Loucy (cell line): ENCODE results near the gene FAM135A.
"Not testable (repeated sequence)": the region's sequence is repeated elsewhere in the genome, so short reads cannot be mapped to it uniquely, and the experiment has no call there.

ENCODE experiments used
- H2AFZ ChIP-seq: fragments of 200-600 bp; sonication (generic); 2 replicates; pipeline ENCODE4 v1.6.0; 2016; ENCODE audit warnings: antibody characterized with exemption, mild to moderate bottlenecking, low read length, moderate library complexity
- H3F3A ChIP-seq: fragments of 200-600 bp; 2 replicates; pipeline ENCODE4 v1.6.0; 2016; ENCODE audit warnings: antibody characterized with exemption, low read depth, mild to moderate bottlenecking
- H3K27me3 ChIP-seq: fragments of 200-600 bp; sonication (generic); 2 replicates; pipeline ENCODE4 v1.6.1; 2014; ENCODE audit warnings: low read length, mild to moderate bottlenecking; ENCODE audit not compliant: insufficient read depth, poor library complexity, severe bottlenecking
- H3K36me3 ChIP-seq: fragments of 200-600 bp; sonication (generic); 2 replicates; pipeline ENCODE4 v1.6.1; 2016; ENCODE audit warnings: low read length; ENCODE audit not compliant: insufficient read depth
- H3K4me1 ChIP-seq: fragments of 200-600 bp; sonication (generic); 2 replicates; pipeline ENCODE4 v1.5.1; 2014; ENCODE audit warnings: low read length, mild to moderate bottlenecking; ENCODE audit not compliant: insufficient read depth, poor library complexity, severe bottlenecking
- H3K4me2 ChIP-seq: fragments of 200-600 bp; sonication (generic); 2 replicates; pipeline ENCODE4 v1.6.0; 2014; ENCODE audit warnings: antibody characterized with exemption, low read length, low read depth, mild to moderate bottlenecking; ENCODE audit not compliant: poor library complexity, severe bottlenecking
- H3K4me3 ChIP-seq: fragments of 200-600 bp; sonication (generic); 2 replicates; pipeline ENCODE4 v1.5.1; 2014; ENCODE audit warnings: low read length, mild to moderate bottlenecking, mixed read lengths; ENCODE audit not compliant: poor library complexity, severe bottlenecking
- H3K79me2 ChIP-seq: fragments of 200-600 bp; sonication (generic); 2 replicates; pipeline ENCODE4 v1.6.1; 2014; ENCODE audit warnings: low read length; ENCODE audit not compliant: insufficient read depth
- H3K9ac ChIP-seq: fragments of 200-600 bp; sonication (generic); 2 replicates; pipeline ENCODE4 v1.6.0; 2014; ENCODE audit warnings: mild to moderate bottlenecking, low read depth, low read length, moderate library complexity; ENCODE audit not compliant: poor library complexity, severe bottlenecking
- H3K9me2 ChIP-seq: fragments of 200-600 bp; sonication (generic); replicated peaks from 2 replicates; pipeline ENCODE4 v1.6.1; 2016; ENCODE audit warnings: low read depth, low read length, mixed read lengths
- H3K9me3 ChIP-seq: fragments of 200-600 bp; sonication (generic); 2 replicates; pipeline ENCODE4 v1.6.1; 2014; ENCODE audit warnings: mild to moderate bottlenecking, antibody characterized with exemption, low read length, low read depth; ENCODE audit not compliant: insufficient read depth
- H4K20me1 ChIP-seq: fragments of 200-600 bp; sonication (generic); 2 replicates; pipeline ENCODE4 v1.6.0; 2014; ENCODE audit warnings: antibody characterized with exemption, low read length, mild to moderate bottlenecking; ENCODE audit not compliant: insufficient read depth, poor library complexity, severe bottlenecking
- CTCF ChIP-seq: fragments of 200-600 bp; sonication (generic); conservative IDR thresholded peaks from 2 replicates; pipeline ENCODE4 v1.5.1; 2014; ENCODE audit warnings: mild to moderate bottlenecking, antibody characterized with exemption, low read length
- EZH2phosphoT487 ChIP-seq: fragments of 200-600 bp; IDR thresholded peaks from 2 replicates; pipeline ENCODE4 v1.6.1; 2018; ENCODE audit warnings: antibody characterized with exemption, mild to moderate bottlenecking, moderate library complexity, borderline replicate concordance

Gene FAM135A

GRCh38 chr6:70552974-70553373 lies 139.7 kb downstream of the FAM135A start:
- no peak overlapping the region for H2AFZ ChIP-seq
- no peaks in the 10 kb centered on the region for H3F3A ChIP-seq
- H3K36me3 ChIP-seq: no peaks in the 10 kb centered on the region
- H3K4me1 ChIP-seq: no peaks in the 10 kb centered on the region
- no peaks in the 10 kb centered on the region for H3K9me2 ChIP-seq
- no peaks in the 10 kb centered on the region for H4K20me1 ChIP-seq
- no peak overlapping the region for H3K9ac ChIP-seq
- no peaks in the 10 kb centered on the region for H3K9me3 ChIP-seq
- no peak overlapping the region for H3K4me2 ChIP-seq
- no peaks in the 10 kb centered on the region for H3K27me3 ChIP-seq
- no peak for TF ChIP-seq EZH2phosphoT487
- no peak for TF ChIP-seq CTCF
- no peaks in the 10 kb centered on the region for H3K79me2 ChIP-seq
- no peak overlapping the region for H3K4me3 ChIP-seq

GRCh38 chr6:70557998-70558397 lies 144.7 kb downstream of the FAM135A start:
- no peaks in the 10 kb centered on the region for H4K20me1 ChIP-seq
- H3K9me2 ChIP-seq: no peaks in the 10 kb centered on the region
- no peak overlapping the region for H3K9ac ChIP-seq
- no peaks in the 10 kb centered on the region for H3K36me3 ChIP-seq
- no peak for TF ChIP-seq CTCF
- TF ChIP-seq EZH2phosphoT487: no peak
- no peaks in the 10 kb centered on the region for H3K9me3 ChIP-seq
- no peaks in the 10 kb centered on the region for H3K79me2 ChIP-seq
- H3K27me3 ChIP-seq: no peaks in the 10 kb centered on the region
- no peaks in the 10 kb centered on the region for H3F3A ChIP-seq
- H3K4me2 ChIP-seq: no peak overlapping the region
- no peak overlapping the region for H3K4me3 ChIP-seq
- no peaks in the 10 kb centered on the region for H3K4me1 ChIP-seq
- H2AFZ ChIP-seq: no peak overlapping the region

- not testable (repeated sequence) for H3K4me2 ChIP-seq, H3F3A ChIP-seq, H2AFZ ChIP-seq, H3K9ac ChIP-seq, H3K27me3 ChIP-seq, H3K79me2 ChIP-seq, H3K9me3 ChIP-seq, H3K36me3 ChIP-seq, H4K20me1 ChIP-seq, H3K4me3 ChIP-seq, H3K9me2 ChIP-seq, H3K4me1 ChIP-seq
Measured at GRCh38 chr6:70562401-70562800, 149.1 kb downstream of the FAM135A start.

GRCh38 chr6:70563530-70563929 lies 150.2 kb downstream of the FAM135A start:
- peaks cover 6% of the 10 kb centered on the region for H3K4me1 ChIP-seq
- H3K27me3 ChIP-seq: no peaks in the 10 kb centered on the region
- H2AFZ ChIP-seq: no peak overlapping the region
- H3K4me3 ChIP-seq: no peak overlapping the region
- no peaks in the 10 kb centered on the region for H3K36me3 ChIP-seq
- H3K9ac ChIP-seq: no peak overlapping the region
- H3K79me2 ChIP-seq: peaks cover 14% of the 10 kb centered on the region; the same call in 1 of the 2 replicates
- H3K9me3 ChIP-seq: no peaks in the 10 kb centered on the region
- no peaks in the 10 kb centered on the region for H3K9me2 ChIP-seq
- no peak for TF ChIP-seq EZH2phosphoT487
- no peak for TF ChIP-seq CTCF
- no peaks in the 10 kb centered on the region for H3F3A ChIP-seq
- no peaks in the 10 kb centered on the region for H4K20me1 ChIP-seq
- no peak overlapping the region for H3K4me2 ChIP-seq
